ENCODE results near the gene SORCS1. TPM values are rescaled to one million over a fixed set of nuclear protein-coding genes. Genes with fewer than 3 reads are reported as not detected.

Gene SORCS1
- total RNA-seq, 2 donors from 2014 or later = 0.23 to 14.4 TPM

DNA sequence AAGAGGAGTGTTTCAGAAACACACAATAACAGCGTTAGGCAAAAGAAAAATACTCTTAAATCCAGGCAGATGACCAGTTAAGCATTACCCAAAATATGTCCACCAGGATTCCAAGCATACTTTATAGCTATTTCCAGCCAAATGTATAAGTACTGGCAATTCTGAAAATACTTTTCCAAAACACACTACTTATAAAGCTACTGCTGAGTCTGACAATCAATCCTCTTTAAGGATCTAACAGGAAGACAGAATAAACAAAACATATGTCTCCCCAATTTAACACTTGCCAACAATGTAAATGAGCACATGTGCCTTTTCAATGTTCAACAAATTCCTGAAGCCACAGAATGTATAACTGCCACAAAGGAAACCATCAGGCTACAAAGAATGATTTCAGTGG lies 370.9 kb downstream of the SORCS1 start:
- TF ChIP-seq POLR2AphosphoS5 (IDR thresholded peaks at IDR 0.05) (no peak), POLR2A (IDR thresholded peaks at IDR 0.05) (no peak)
- TF ChIP-seq, protein P1, sequence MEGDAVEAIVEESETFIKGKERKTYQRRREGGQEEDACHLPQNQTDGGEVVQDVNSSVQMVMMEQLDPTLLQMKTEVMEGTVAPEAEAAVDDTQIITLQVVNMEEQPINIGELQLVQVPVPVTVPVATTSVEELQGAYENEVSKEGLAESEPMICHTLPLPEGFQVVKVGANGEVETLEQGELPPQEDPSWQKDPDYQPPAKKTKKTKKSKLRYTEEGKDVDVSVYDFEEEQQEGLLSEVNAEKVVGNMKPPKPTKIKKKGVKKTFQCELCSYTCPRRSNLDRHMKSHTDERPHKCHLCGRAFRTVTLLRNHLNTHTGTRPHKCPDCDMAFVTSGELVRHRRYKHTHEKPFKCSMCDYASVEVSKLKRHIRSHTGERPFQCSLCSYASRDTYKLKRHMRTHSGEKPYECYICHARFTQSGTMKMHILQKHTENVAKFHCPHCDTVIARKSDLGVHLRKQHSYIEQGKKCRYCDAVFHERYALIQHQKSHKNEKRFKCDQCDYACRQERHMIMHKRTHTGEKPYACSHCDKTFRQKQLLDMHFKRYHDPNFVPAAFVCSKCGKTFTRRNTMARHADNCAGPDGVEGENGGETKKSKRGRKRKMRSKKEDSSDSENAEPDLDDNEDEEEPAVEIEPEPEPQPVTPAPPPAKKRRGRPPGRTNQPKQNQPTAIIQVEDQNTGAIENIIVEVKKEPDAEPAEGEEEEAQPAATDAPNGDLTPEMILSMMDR (IDR thresholded peaks at IDR 0.05) = no peak
- no peak overlapping the region for H3K27ac ChIP-seq
- whole genome bisulfite sequencing = 27% methylated on average over 1 of the region's 1 CpG
- no peaks in the 10 kb centered on the region for H3K27me3 ChIP-seq (replicated peaks; ENCODE audit: insufficient read depth)
- no peak for DNase-seq (ENCODE audit: low spot score)
- H3K4me3 ChIP-seq = no peak overlapping the region
- intact Hi-C loops (cut with DNase I) = no loop called here
- H3K9me3 ChIP-seq = no peaks in the 10 kb centered on the region
- H3K36me3 ChIP-seq = no peaks in the 10 kb centered on the region
- H3K4me1 ChIP-seq (replicated peaks) = no peaks in the 10 kb centered on the region

DNA sequence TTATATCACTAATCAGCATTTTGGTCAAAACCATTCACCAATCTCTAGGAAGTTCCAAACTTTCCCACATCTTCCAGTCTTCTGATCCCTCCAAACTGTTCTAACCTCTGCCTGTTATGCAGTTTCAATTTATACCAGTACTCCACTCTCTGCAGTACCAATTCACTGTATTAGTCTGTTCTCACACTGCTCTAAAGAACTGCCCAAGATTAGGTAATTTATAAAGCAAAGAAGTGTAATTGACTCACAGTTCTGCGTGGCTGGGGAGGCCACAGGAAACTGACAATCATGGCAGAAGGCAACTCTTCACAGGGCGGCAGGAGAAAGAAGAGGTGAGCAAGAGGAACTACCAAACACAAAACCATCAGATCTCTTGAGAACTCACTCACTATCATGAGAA lies 374.9 kb downstream of the SORCS1 start:
- intact Hi-C loops (cut with DNase I) = no loop called here
- Histone ChIP-seq H3K4me3 (no peak overlapping the region), H3K4me1 (replicated peaks) (no peaks in the 10 kb centered on the region), H3K9me3 (no peaks in the 10 kb centered on the region), H3K27me3 (replicated peaks; ENCODE audit: insufficient read depth) (no peaks in the 10 kb centered on the region), H3K36me3 (no peaks in the 10 kb centered on the region), H3K27ac (no peak overlapping the region)
- no peak for DNase-seq (ENCODE audit: low spot score)
- TF ChIP-seq POLR2A (IDR thresholded peaks at IDR 0.05) = no peak
- TF ChIP-seq POLR2AphosphoS5 (IDR thresholded peaks at IDR 0.05) = no peak
- TF ChIP-seq, protein P1 (IDR thresholded peaks at IDR 0.05) = no peak
- 94% methylated on average over 2 of the region's 2 CpGs for WGBS

DNA sequence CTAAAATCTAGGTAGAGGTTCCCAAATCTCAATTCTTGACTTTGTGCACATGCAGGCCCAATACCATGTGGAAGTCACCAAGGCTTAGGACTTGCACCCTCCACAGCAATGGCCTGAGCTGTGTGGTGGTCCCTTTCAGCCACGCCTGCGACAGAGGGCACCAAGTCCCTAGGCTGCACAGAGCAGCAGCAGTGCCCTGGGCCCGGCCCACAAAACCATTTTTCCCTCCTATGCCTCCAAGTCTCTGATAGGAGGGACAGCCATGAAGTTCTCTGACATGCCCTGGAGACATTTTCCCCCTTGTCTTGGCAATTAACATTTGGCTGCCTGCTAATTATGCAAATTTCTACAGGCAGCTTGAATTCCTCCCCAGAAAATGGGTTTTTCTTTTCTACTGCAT lies 375.5 kb downstream of the SORCS1 start:
- H3K36me3 ChIP-seq = no peaks in the 10 kb centered on the region
- intact Hi-C loops (cut with DNase I) = no loop called here
- WGBS = 91% methylated on average over 3 of the region's 3 CpGs
- H3K27me3 ChIP-seq (replicated peaks; ENCODE audit: insufficient read depth) = no peaks in the 10 kb centered on the region
- no peak overlapping the region for H3K4me3 ChIP-seq
- no peak overlapping the region for H3K27ac ChIP-seq
- H3K4me1 ChIP-seq (replicated peaks) = no peaks in the 10 kb centered on the region
- H3K9me3 ChIP-seq = no peaks in the 10 kb centered on the region
- TF ChIP-seq POLR2AphosphoS5 (IDR thresholded peaks at IDR 0.05) (no peak), POLR2A (IDR thresholded peaks at IDR 0.05) (no peak)
- TF ChIP-seq, protein P1 (IDR thresholded peaks at IDR 0.05) = no peak
- DNase-seq (ENCODE audit: low spot score) = no peak

DNA sequence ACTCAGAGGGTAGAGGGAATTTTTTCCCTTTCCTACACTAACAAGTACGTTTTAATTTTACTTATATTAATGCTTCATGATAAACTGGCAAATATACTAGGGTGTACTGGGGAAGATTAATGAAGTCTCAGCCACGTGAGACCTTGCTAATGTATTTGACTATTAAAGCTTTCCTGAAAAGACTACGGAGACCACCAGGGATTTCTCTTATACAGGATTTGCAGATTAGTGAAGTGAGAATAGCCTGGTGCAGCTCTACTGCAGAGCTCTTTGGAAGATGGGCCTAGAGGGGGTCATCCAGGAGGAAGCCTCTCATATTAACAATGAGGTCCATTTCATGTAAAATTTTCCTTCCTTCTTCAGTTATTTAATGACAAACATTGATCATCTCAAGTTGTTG lies 379.0 kb downstream of the SORCS1 start:
- no peaks in the 10 kb centered on the region for H3K4me1 ChIP-seq (replicated peaks)
- TF ChIP-seq POLR2A (IDR thresholded peaks at IDR 0.05) (no peak), POLR2AphosphoS5 (IDR thresholded peaks at IDR 0.05) (no peak)
- TF ChIP-seq, protein P1 (IDR thresholded peaks at IDR 0.05) = no peak
- no peaks in the 10 kb centered on the region for H3K36me3 ChIP-seq
- no peak for DNase-seq (ENCODE audit: low spot score)
- H3K27me3 ChIP-seq (replicated peaks; ENCODE audit: insufficient read depth) = no peaks in the 10 kb centered on the region
- no peak overlapping the region for H3K4me3 ChIP-seq
- no peaks in the 10 kb centered on the region for H3K9me3 ChIP-seq
- no peak overlapping the region for H3K27ac ChIP-seq
- WGBS = 73% methylated on average over 3 of the region's 3 CpGs
- intact Hi-C loops (cut with DNase I) = no loop called here

DNA sequence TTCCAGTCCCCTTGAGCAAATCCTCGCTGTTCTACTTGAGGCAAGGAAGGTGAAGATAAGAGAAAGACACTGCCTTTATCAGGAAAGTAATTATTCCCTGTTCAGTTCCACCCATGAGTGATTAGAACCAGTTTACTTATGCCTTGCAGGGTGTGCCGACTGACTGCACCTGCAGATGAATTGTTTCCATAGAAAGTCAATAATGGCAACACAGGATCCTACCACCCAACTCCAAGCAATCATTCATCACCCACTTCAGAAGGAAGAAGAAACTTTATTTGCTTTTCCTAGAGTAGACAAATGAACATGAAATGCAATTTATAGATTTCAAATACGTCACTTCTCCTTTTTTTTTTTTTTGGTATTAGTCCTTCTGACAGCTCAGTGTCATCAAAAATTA lies 383.9 kb downstream of the SORCS1 start:
- no peaks in the 10 kb centered on the region for H3K9me3 ChIP-seq
- DNase-seq (ENCODE audit: low spot score) = no peak
- intact Hi-C loops (cut with DNase I) = no loop called here
- no peak overlapping the region for H3K4me3 ChIP-seq
- 52% methylated on average over 3 of the region's 3 CpGs for WGBS
- TF ChIP-seq, protein P1 (IDR thresholded peaks at IDR 0.05) = no peak
- no peak for TF ChIP-seq POLR2AphosphoS5 (IDR thresholded peaks at IDR 0.05)
- TF ChIP-seq POLR2A (IDR thresholded peaks at IDR 0.05) = no peak
- no peaks in the 10 kb centered on the region for H3K4me1 ChIP-seq (replicated peaks)
- no peaks in the 10 kb centered on the region for H3K27me3 ChIP-seq (replicated peaks; ENCODE audit: insufficient read depth)
- H3K27ac ChIP-seq = no peak overlapping the region
- no peaks in the 10 kb centered on the region for H3K36me3 ChIP-seq

Measured in prostate gland (tissue), 2 donors.